ENCODE measurements around the gene CHRD. TPM values are rescaled to one million over a fixed set of nuclear protein-coding genes. Genes with fewer than 3 reads are reported as not detected.

The CHRD gene
- total and polyA plus RNA-seq, 9 of the 15 experiments (the other 6 are each of a cell fraction or from before 2014, with no cell fraction given), result 0.11 to 1.3 (median 0.59) TPM; not detected in 3

DNA sequence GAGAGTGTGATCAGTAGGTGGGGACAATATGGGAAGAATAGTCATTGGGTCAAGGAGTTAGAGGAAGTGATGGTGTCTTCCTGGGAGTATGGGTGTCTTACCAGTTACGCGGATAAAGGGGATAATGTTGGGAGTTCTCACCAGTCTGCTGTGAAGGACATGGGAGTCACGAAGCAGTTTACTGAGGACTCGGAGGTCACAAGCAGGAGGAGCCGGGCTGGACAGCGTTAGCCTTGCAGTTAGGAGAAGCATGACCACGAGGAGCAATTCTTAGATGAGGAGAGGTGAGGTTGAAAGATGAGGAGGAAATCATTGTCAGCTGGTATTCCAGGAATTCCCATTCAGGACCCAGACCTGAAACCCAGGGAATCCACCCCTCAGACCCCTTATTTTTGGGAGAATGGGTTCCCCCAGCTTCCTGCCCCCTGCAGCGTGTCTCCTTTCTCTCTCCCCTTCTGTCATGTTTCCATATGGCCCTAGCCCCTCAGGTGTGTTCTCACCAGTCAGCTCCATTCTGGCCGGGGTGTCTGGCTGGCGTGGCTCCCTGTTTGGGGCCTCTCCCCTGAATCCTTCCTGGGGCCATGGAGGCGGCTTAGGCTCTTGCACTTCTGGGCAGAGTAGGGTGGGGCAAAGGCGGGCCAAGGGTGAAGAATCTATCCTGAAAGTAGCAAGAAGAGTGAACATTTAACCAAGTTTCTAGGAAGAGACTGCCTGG is 4.0 kb upstream of the CHRD start:
- Histone ChIP-seq H4K20me1 (replicated peaks; ENCODE audit: control insufficient read depth, insufficient read depth, low read length) (0 out of 2 replicates have a peak, but pooled peaks cover 8% of the 10 kb centered on the region), H3K27me3 (ENCODE audit: control insufficient read depth in 2 of 2, insufficient read depth in 2 of 2, low read length in 2 of 2) (peaks cover 7 to 10% of the 10 kb centered on the region in 2 experiments), H3K27ac (ENCODE audit: extremely low read depth, low read depth, low read length) (no peak overlapping the region), H3K9me3 (replicated peaks; ENCODE audit: control insufficient read depth, insufficient read depth, low read depth, low read length) (no peaks in the 10 kb centered on the region), H3K4me3 (no peak overlapping the region), H2AFZ (ENCODE audit: low read depth, low read length) (no peak overlapping the region), H3K4me1 (replicated peaks in 1 of 2; ENCODE audit: control insufficient read depth in 2 of 2, insufficient read depth in 2 of 2, low read length in 2 of 2) (peaks cover 5 to 25% of the 10 kb centered on the region in 2 experiments; a peak in 4 of 5 replicates), H3K4me2 (ENCODE audit: insufficient read depth, low read length) (no peak overlapping the region), H3K9me1 (ENCODE audit: control insufficient read depth, insufficient read depth, low read length) (no peaks in the 10 kb centered on the region), H3K79me2 (ENCODE audit: control insufficient read depth, insufficient read depth, low read length) (no peaks in the 10 kb centered on the region), H3K36me3 (ENCODE audit: control insufficient read depth, insufficient read depth, low read length) (no peaks in the 10 kb centered on the region), H3K9ac (ENCODE audit: insufficient read depth in 1 of 2, low read depth in 2 of 2, low read length in 2 of 2) (no peak overlapping the region)
- intact Hi-C loops (cut with micrococcal nuclease), result loop anchor here (10.0 kb wide), 1 partner anchor 399 kb away; no protein-coding TSS in a partner anchor
- DNase-seq (ENCODE audit: extremely low read depth in 1 of 4, low spot score in 3 of 4) (no peak), FAIRE-seq (no peak), ATAC-seq (no peak)
- BruUV-seq (replicated peaks), result no TSS peak
- WGBS (ENCODE audit: insufficient coverage, low coverage, missing lambda C conversion rate), result 38% methylated on average over 11 of the region's 12 CpGs
- ChIA-PET CTCF (ENCODE audit: low intra/inter-chr PET ratio) (no interaction called here), POLR2A (interaction anchor here (0.6 kb wide), 3 partner anchors 12 to 1498 kb away, joined by 3 read pairs; no protein-coding TSS in a partner anchor)
- in situ Hi-C loops (cut with MboI), result no loop called here
- TF ChIP-seq ZNF239 (CRISPR knock-in tag; IDR thresholded peaks at IDR 0.05) (no peak), ZC3H8 (IDR thresholded peaks at IDR 0.05) (no peak), CGGBP1 (CRISPR knock-in tag; IDR thresholded peaks at IDR 0.05) (no peak), NFIC (IDR thresholded peaks at IDR 0.05) (no peak), CBX8 (IDR thresholded peaks at IDR 0.05; ENCODE audit: borderline replicate concordance, extremely low read depth, low read depth, low read length, poor library complexity, severe bottlenecking) (no peak), XRCC3 (IDR thresholded peaks at IDR 0.05) (no peak), TFAM (CRISPR knock-in tag; conservative IDR thresholded peaks at IDR 0.05) (no peak), HDGF (IDR thresholded peaks at IDR 0.05) (no peak), ZNF408 (CRISPR knock-in tag; IDR thresholded peaks at IDR 0.05; ENCODE audit: low read depth) (no peak), RBM25 (IDR thresholded peaks at IDR 0.05; ENCODE audit: low read depth, low read length, severe bottlenecking) (no peak), ETV6 (IDR thresholded peaks at IDR 0.05; ENCODE audit: borderline replicate concordance in 1 of 2, low read depth in 2 of 2, low read length in 1 of 2) (no peak), ETV6 (CRISPR knock-in tag; IDR thresholded peaks at IDR 0.05; ENCODE audit: borderline replicate concordance) (no peak)
- TF ChIP-seq, protein P1, sequence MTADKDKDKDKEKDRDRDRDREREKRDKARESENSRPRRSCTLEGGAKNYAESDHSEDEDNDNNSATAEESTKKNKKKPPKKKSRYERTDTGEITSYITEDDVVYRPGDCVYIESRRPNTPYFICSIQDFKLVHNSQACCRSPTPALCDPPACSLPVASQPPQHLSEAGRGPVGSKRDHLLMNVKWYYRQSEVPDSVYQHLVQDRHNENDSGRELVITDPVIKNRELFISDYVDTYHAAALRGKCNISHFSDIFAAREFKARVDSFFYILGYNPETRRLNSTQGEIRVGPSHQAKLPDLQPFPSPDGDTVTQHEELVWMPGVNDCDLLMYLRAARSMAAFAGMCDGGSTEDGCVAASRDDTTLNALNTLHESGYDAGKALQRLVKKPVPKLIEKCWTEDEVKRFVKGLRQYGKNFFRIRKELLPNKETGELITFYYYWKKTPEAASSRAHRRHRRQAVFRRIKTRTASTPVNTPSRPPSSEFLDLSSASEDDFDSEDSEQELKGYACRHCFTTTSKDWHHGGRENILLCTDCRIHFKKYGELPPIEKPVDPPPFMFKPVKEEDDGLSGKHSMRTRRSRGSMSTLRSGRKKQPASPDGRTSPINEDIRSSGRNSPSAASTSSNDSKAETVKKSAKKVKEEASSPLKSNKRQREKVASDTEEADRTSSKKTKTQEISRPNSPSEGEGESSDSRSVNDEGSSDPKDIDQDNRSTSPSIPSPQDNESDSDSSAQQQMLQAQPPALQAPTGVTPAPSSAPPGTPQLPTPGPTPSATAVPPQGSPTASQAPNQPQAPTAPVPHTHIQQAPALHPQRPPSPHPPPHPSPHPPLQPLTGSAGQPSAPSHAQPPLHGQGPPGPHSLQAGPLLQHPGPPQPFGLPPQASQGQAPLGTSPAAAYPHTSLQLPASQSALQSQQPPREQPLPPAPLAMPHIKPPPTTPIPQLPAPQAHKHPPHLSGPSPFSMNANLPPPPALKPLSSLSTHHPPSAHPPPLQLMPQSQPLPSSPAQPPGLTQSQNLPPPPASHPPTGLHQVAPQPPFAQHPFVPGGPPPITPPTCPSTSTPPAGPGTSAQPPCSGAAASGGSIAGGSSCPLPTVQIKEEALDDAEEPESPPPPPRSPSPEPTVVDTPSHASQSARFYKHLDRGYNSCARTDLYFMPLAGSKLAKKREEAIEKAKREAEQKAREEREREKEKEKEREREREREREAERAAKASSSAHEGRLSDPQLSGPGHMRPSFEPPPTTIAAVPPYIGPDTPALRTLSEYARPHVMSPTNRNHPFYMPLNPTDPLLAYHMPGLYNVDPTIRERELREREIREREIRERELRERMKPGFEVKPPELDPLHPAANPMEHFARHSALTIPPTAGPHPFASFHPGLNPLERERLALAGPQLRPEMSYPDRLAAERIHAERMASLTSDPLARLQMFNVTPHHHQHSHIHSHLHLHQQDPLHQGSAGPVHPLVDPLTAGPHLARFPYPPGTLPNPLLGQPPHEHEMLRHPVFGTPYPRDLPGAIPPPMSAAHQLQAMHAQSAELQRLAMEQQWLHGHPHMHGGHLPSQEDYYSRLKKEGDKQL (CRISPR knock-in tag; IDR thresholded peaks at IDR 0.05; ENCODE audit: borderline replicate concordance), result no peak
- TF ChIP-seq, protein P2, sequence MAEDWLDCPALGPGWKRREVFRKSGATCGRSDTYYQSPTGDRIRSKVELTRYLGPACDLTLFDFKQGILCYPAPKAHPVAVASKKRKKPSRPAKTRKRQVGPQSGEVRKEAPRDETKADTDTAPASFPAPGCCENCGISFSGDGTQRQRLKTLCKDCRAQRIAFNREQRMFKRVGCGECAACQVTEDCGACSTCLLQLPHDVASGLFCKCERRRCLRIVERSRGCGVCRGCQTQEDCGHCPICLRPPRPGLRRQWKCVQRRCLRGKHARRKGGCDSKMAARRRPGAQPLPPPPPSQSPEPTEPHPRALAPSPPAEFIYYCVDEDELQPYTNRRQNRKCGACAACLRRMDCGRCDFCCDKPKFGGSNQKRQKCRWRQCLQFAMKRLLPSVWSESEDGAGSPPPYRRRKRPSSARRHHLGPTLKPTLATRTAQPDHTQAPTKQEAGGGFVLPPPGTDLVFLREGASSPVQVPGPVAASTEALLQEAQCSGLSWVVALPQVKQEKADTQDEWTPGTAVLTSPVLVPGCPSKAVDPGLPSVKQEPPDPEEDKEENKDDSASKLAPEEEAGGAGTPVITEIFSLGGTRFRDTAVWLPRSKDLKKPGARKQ (CRISPR knock-in tag; IDR thresholded peaks at IDR 0.05), result no peak

Data from K562 (cell line).